NCI-H1436 (cell line): Measurements from ENCODE around the gene SOX5.

ENCODE experiments used
- DNase-seq: peaks from one replicate; lab custom pipeline; 2025; lab: John Stamatoyannopoulos, UW

The SOX5 gene

GRCh38 chr12:23949348-23950209 lies at the start of gene SOX5:
SOX5 (minus strand) TSS chr12:23949670; CDS start chr12:23949601, 69 bp downstream.
- peak; percentile 26 for DNase-seq

GRCh38 chr12:23987046-23987445 lies 37.6 kb upstream of the SOX5 start:
- DNase-seq, result no peak

- no peak for DNase-seq
Measured at GRCh38 chr12:23980826-23981225, 31.4 kb upstream of the SOX5 start.

- DNase-seq, result no peak
Measured at GRCh38 chr12:23964812-23965211, 15.3 kb upstream of the SOX5 start.

GRCh38 chr12:23959826-23960225 lies 10.4 kb upstream of the SOX5 start:
- no peak for DNase-seq

GRCh38 chr12:23954332-23954731 lies 4.9 kb upstream of the SOX5 start:
- no peak for DNase-seq

GRCh38 chr12:23952071-23952470 lies 2.6 kb upstream of the SOX5 start:
- no peak for DNase-seq

GRCh38 chr12:23950775-23951451 lies 1.4 kb upstream of the SOX5 start:
- peak; percentile 6 for DNase-seq

GRCh38 chr12:23950210-23950774 lies 822 bp upstream of the SOX5 start:
- no peak for DNase-seq

GRCh38 chr12:23948291-23948690 lies 1.2 kb downstream of the SOX5 start:
- no peak for DNase-seq

GRCh38 chr12:23947395-23947794 lies 2.1 kb downstream of the SOX5 start:
- no peak for DNase-seq

GRCh38 chr12:23945249-23945648 lies 4.2 kb downstream of the SOX5 start:
- DNase-seq, result no peak

GRCh38 chr12:23944067-23944466 lies 5.4 kb downstream of the SOX5 start:
- no peak for DNase-seq

- no peak for DNase-seq
Measured at GRCh38 chr12:23942841-23943240, 6.6 kb downstream of the SOX5 start.

- no peak for DNase-seq
Measured at GRCh38 chr12:23941780-23942179, 7.7 kb downstream of the SOX5 start.

- DNase-seq, result no peak
Measured at GRCh38 chr12:23938422-23938821, 11.0 kb downstream of the SOX5 start.

GRCh38 chr12:23931176-23931575 lies 18.3 kb downstream of the SOX5 start:
- no peak for DNase-seq

GRCh38 chr12:23930599-23930998 lies 18.9 kb downstream of the SOX5 start:
- DNase-seq, result no peak

GRCh38 chr12:23929906-23930305 lies 19.6 kb downstream of the SOX5 start:
- no peak for DNase-seq

- DNase-seq, result no peak
Measured at GRCh38 chr12:23927907-23928306, 21.6 kb downstream of the SOX5 start.

GRCh38 chr12:23921099-23921856 lies 28.2 kb downstream of the SOX5 start:
- no peak for DNase-seq

- no peak for DNase-seq
Measured at GRCh38 chr12:23911574-23911973, 37.9 kb downstream of the SOX5 start.
